HepG2 (cell line): ENCODE results near the gene SLC25A47.

ENCODE experiments used
- AGO2 ChIP-seq: fragments of 200-400 bp; formaldehyde crosslinking; optimal IDR thresholded peaks from 2 replicates; pipeline ENCODE3; 2017; ENCODE audit warnings: mild to moderate bottlenecking, low read depth, low read length, moderate library complexity
- CTCF ChIP-seq: sonication (generic); formaldehyde crosslinking; IDR thresholded peaks from 2 replicates; pipeline ENCODE4 v1.5.0; 2020; ENCODE audit warnings: mild to moderate bottlenecking, missing genetic modification reagents, moderate library complexity
- HMGXB4 ChIP-seq, 2 experiments: sonication (generic) in 1 of 2; formaldehyde crosslinking in 1 of 2; IDR thresholded peaks; 2 replicates each; pipeline versions ENCODE4 v1.4.0 to v1.6.1; 2018 to 2020; ENCODE audit warnings: missing genetic modification reagents in 2 of 2, borderline replicate concordance in 1 of 2, low read depth in 1 of 2, mild to moderate bottlenecking in 1 of 2, missing biosample characterization in 1 of 2
- JUN ChIP-seq: sonication (generic); formaldehyde crosslinking; IDR thresholded peaks from 2 replicates; pipeline ENCODE4 v1.4.0; 2020; ENCODE audit warnings: mild to moderate bottlenecking, missing genetic modification reagents
- POLR2A ChIP-seq, 2 experiments: IDR thresholded peaks; 2 replicates each; pipeline ENCODE4 v1.6.1; 2011; ENCODE audit warnings: low read depth in 2 of 2, low read length in 2 of 2, mild to moderate bottlenecking in 1 of 2, moderate library complexity in 1 of 2; ENCODE audit not compliant: insufficient read depth in 1 of 2
- SP2 ChIP-seq: sonication (generic); formaldehyde crosslinking; IDR thresholded peaks from 2 replicates; pipeline ENCODE4 v1.5.1; 2020; ENCODE audit warnings: mild to moderate bottlenecking, missing genetic modification reagents
- ZC3H4 ChIP-seq: sonication (generic); formaldehyde crosslinking; IDR thresholded peaks from 2 replicates; pipeline ENCODE4 v1.4.0; 2020; ENCODE audit warnings: missing genetic modification reagents, borderline replicate concordance
- ZNF512 ChIP-seq: sonication (generic); formaldehyde crosslinking; IDR thresholded peaks from 2 replicates; pipeline ENCODE4 v1.4.0; 2020; ENCODE audit warnings: mild to moderate bottlenecking, missing genetic modification reagents

DNA sequence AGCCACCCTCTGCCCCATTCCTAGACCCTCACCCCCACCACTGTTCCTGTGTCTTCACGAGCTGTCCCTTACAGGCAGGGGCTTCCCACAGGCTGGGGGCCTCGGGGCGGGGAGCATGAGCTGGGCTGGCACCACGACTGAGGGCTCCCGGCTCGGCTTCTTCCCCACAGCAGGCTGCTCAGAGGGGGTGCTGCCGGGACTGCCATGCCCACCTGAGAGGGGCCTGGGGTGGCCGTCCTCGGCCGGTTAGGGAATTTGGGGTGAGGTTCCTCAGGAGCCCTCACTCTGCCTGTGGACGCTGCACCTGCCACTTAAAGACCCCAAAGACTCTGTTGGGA lies 6.8 kb downstream of the SLC25A47 start:
- no peak for TF ChIP-seq JUN
- TF ChIP-seq AGO2, result no peak
- TF ChIP-seq HMGXB4 (CRISPR knock-in tag; IDR thresholded peaks at IDR 0.05; ENCODE audit: borderline replicate concordance in 1 of 2, low read depth in 1 of 2), result no peak
- no peak for TF ChIP-seq ZNF512 (CRISPR knock-in tag)
- no peak for TF ChIP-seq POLR2A (IDR thresholded peaks at IDR 0.05; ENCODE audit: insufficient read depth in 1 of 2, low read depth in 2 of 2, low read length in 2 of 2)
- no peak for TF ChIP-seq SP2 (CRISPR knock-in tag)
- no peak for TF ChIP-seq ZC3H4 (CRISPR knock-in tag)
- no peak for TF ChIP-seq CTCF (CRISPR knock-in tag)
